Femur (tissue), 1 donor: Measurements from ENCODE around the gene SUMF2.
A peak's percentile ranks its signal among the peaks of the same experiment; 100 is the strongest.
"Not testable (repeated sequence)": the region's sequence is repeated elsewhere in the genome, so short reads cannot be mapped to it uniquely, and the experiment has no call there.

Experiments
- DNase-seq: peaks from one replicate; pipeline ENCODE4 v3.0.0-alpha.2; 2017

SUMF2 gene

DNA sequence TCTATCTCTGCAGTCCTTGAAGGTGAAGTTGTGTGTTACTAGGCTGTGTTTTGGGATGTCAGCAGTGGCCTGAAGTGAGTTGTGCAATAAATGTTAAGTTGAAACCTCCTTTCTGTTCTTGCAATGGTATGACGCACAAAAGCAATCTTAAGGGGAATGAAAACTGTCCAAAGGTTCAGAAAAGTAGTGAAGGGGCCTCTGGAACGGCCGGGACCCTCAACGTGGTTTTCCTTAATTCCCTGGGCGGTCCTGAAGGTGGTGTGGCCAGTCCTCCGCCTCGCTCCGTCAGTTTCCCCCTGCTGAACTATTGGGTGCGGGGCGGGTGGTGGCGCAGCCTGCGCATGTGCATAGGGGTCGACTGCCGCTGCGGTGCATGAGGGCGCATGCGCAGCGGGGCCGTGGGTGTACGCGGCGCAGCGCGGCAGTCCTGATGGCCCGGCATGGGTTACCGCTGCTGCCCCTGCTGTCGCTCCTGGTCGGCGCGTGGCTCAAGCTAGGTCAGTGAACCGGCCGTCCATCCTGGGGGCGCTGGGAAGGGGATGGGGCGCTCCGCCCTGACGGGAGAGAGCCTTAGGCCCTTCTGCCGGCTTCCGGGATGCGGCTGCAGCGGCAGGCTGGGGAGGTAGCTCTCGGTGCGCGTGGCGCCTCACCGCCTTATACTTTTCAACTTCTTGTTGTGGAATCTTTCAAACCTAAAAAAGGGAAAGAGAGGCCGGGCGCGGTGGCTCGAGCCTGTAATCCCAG, at the start of gene SUMF2:
SUMF2 (plus strand) TSS at position 405 of the 744 bp plus-strand sequence; CDS start at position 431, 26 bp downstream.
- peak; percentile 94 for DNase-seq

DNA sequence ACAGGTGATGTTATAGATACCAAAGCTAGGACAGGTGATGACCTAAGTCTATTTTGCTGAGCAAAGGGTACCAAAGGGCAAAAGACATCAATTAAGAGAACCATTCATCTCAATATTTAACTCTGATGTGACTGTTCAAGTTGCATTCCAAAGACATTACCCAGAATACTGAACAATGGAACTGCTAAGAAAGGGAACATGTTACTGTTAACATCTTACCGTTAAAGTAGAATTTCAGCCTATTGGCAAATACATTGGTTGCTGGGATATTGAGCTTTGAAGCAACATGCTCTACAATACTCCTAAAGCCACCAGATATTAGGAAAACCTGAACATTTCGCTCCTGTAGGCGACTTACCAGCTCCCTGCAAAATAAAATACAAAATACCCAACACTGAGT, 47.1 kb upstream of the SUMF2 start:
- DNase-seq = not testable (repeated sequence)

GRCh38 chr7:56019501-56019900, 44.6 kb upstream of the SUMF2 start:
- DNase-seq = no peak

GRCh38 chr7:56023500-56023899, 40.6 kb upstream of the SUMF2 start:
- no peak for DNase-seq

DNA sequence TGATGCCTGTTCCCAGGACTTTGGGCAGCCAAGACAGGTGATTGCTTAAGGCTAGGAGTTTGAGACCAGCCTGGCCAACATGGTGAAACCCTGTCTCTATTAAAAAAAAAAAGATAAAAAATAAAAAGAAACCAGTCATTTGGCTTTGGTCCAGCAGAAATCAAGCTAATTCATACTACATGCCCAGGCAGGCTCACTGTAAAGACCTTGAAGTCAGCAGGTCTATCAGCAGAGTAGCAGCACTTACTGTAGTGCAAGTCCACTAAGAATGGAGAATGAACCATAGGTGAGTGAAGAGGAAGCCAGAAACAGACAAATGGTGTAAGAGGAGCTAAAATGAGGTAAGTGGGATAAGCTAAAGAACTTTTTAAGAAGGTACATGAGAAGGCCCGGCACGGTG, 37.5 kb upstream of the SUMF2 start:
- DNase-seq = no peak

DNA sequence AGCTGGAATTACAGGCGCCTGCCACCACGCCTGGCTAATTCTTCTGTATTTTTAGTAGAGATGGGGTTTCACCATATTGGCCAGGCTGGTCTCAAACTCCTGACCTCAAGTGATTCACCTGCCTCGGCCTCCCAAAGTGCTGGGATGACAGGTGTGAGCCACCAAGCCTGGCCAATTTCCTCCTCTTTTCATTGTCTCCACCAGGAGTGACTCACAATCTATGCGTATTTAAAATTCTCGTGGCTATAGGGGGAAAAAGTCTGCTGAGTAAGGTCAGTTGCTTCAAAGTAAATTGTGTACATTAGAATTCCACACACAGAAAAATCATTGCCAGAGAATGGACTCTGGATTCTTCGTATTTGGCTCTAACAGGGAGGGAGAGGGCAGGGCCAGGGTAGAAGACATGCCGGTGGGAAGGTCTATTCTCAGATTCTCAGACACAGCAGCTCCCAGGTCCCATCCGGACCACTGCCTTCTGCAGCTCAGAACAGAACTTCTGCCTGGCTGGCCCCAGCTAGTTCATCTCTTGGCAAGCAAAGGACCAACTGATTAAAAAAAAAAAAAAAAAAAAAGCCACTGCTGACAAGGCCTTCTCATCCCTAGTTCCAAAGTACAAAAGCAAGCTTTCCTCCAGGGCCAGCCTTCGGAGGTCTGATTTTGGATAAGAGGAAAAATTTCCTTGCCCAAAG, 35.0 kb upstream of the SUMF2 start:
- no peak for DNase-seq

- DNase-seq = no peak
Measured at GRCh38 chr7:56030340-56030739, 33.7 kb upstream of the SUMF2 start.

DNA sequence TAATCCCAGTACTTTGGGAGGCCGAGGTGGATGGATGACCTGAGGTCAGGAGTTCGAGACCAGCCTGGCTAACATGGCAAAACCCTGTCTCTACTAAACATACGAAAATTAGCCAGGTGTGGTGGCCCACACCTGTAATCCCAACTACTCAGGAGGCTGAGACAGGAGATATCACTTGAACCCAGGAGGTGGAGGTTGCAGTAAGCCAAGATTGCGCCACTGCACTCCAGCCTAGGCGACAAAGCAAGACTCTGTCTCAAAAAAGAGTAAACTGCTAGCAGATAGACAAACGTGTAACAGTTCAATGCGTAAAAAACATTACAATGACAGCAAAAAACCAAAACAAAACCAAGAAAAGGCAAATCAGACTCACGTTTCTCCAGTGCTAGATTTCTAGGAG, 32.5 kb upstream of the SUMF2 start:
- not testable (repeated sequence) for DNase-seq

- DNase-seq = not testable (repeated sequence)
Measured at GRCh38 chr7:56032578-56032977, 31.5 kb upstream of the SUMF2 start.

- DNase-seq = peak; percentile 81
Measured at GRCh38 chr7:56033671-56034432, 30.2 kb upstream of the SUMF2 start.

DNA sequence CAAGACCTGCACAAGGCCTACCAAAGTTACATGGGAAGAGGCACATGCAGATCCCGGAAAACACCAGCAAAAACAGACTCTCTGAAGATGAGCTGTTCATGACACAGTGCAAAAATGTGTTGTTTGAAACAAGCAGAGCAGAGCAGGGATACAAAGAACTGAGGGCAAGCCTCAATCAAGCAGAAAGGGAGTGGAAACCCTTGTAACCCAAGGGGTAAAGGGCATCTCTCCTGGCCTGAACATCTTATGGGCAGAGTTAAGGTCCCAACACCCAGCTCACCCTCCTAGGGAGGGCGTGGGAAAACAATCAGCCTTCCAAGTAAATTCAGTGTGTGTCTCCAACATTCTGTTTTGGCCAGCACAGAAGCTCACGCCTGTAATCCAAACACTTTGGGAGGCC, 23.4 kb upstream of the SUMF2 start:
- DNase-seq = no peak

DNA sequence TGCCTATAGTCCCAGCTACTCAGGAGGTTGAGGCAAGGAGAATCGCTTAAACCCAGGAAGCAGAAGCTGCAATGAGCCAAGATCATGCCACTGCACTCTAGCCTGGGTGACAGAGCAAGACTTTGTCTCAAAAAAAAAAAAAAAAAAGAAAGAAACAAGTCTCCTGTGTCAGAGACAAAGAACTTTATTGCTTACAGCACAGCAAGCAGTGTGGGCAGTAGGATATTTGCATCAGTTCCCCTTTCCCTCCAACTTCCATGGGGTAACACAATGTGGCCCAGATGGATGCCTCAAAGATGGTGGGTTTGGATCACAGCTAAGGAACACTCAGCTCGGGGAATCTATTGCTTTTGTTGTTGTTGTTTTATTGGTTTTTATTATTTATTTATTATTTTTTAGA, 18.3 kb upstream of the SUMF2 start:
- DNase-seq = not testable (repeated sequence)

DNA sequence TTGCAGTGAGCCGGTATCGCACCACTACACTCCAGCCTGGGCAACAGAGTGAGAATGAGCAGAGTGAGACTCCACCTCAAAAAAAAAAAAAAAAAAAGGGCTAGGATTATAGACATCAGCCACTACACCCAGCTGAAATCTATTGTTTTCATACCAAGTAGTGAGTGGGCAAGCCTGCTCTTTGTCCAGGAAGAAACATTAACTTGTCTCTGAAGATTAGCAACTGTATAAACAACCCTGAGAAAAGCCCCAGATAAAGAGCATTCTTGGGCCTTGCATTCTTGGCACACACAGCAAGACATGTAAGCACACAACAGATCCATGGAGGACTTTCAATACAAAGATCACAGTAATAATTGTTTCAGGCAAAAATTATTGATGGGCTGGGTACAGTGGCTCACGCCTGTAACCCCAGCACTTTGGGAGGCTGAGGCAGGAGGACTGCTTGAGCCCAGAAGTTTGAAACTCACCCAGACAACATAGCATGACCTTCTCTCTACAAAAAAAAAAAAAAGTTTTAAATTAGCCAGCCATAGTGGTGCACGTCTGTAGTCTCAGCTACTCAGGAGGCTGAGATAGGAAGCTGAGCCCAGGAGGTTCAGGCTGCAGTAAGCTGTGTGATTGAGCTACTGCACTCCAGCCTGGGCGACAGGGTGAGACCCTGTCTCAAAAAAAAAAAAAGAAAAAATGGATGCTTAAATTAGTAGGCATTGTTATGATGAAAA, 17.2 kb upstream of the SUMF2 start:
- DNase-seq = no peak

- DNase-seq = not testable (repeated sequence)
Measured at GRCh38 chr7:56047446-56048116, 16.5 kb upstream of the SUMF2 start.

DNA sequence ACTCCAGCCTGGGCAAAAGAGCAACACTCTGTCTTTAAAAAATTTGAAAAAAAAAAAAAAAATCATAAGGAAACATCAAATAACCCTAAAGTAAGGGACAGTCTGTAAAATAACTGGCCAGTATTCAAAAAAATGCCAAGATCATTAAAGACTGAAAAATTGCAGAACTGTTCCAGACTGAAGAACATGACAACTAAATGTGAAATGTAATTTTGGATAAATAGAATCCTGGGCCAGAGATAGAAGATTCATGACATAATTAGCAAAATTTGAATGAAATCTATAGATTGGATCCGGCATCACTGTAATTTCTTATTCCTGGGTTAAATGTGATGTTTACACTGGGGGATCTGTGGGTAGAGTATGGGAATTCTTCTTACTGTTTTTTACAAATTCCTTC, 15.8 kb upstream of the SUMF2 start:
- DNase-seq = no peak

DNA sequence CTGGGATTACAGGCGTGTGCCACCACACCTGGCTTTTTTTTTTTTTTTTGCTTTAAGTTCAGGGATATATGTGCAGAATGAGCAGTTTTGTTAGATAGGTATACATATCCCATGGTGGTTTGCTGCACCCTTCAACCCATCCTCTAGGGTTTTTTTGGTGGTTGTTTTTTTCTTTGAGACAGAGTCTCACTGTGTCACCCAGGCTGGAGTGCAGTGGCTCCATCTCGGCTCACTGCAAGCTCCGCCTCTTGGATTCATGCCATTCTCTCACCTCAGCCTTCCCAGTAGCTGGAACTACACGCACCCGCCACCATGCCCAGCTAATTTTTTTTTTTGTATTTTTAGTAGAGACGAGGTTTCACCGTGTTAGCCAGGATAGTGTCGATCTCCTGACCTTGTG, 15.3 kb upstream of the SUMF2 start:
- not testable (repeated sequence) for DNase-seq

GRCh38 chr7:56051053-56051338, 13.1 kb upstream of the SUMF2 start:
- DNase-seq = no peak

DNA sequence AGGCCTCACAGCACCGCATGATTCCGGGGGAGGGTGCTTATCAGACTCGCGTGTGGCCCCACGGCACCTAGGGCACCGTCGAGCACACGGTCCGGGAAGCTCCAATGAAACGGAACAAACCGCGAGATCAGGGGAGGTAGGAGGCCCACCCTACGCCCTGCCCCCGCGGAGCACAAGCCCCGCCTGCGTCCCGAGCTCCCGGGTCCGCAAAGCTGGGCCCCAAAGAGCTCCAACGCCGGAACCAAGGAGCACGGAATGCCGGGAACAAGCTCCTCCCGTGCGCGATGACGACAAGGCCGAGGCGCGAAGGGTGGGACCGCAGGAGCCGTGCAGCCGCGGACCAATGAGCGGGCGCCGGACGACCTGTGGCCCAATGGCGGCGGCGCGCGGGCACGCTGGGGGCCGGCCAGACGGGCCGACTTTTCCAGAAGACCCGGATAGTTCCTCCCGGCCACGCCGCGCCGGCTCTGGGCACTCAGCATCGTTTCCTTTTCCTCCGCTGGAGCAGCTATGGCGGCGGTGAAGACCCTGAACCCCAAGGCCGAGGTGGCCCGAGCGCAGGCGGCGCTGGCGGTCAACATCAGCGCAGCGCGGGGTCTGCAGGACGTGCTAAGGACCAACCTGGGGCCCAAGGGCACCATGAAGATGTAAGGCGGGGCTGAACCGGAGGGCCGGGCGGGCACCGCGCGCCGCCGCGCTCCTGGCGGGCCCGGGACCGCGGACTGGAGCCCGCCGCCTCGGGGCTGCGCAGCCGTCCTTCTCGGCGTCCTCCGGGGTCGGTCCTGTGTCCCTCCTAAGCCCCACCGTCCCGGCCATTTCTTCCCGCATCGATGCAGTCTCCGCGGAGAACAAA, 12.5 kb upstream of the SUMF2 start, which contains the start of the genes CCT6A and PSPH:
CCT6A (plus strand) TSS at position 427 of the 853 bp plus-strand sequence; CDS start at position 511, 84 bp downstream.
PSPH (minus strand) TSS at position 106 of the 853 bp plus-strand sequence. CDS start 30,232 bp downstream, outside the sequence.
- peak; percentile 99 for DNase-seq

- no peak for DNase-seq
Measured at GRCh38 chr7:56053379-56053778, 10.7 kb upstream of the SUMF2 start.

DNA sequence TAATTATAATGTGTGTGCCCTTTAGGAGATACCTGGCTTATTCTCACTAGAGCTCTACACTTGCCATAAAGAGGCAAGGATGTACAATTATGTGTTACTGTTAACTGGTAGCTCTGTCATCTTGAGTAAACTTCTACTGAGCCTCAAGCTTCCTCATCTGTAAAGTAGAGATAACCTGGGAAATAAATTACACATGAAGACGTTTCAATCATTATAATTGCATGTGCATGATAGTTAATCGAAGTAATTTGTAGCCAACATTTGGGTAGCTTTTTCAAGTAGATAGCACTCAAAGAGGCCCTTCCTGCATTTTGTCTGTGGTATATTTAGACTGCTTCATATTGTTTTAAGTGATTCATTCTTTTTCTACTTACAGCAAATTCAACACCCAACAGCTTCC, 10.1 kb upstream of the SUMF2 start:
- DNase-seq = no peak

DNA sequence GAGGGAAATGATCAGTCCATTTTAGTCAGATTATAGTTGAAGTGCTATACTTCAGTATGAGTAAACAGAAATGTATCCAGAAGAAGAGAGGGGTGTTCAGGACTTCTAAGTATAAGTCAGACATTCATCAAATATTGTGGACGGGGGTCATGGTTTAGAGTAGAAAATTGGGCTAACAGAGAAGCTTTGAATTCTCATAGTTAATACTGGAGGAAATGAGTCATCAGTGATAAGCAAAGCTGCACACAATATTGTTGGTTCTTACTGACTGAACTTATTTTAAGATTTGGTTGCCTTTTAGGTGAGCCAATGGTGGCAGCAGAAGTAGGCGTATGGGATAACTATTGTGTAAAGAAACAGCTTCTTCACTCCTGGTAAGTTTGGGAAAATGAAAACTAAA, 1.7 kb upstream of the SUMF2 start:
- no peak for DNase-seq
